Mesothelial cell of epicardium (in vitro differentiated cells): ENCODE measurements around the gene TFF2. TPM values are rescaled to one million over a fixed set of nuclear protein-coding genes. Genes with fewer than 3 reads are reported as not detected.

Experiments used
- DNase-seq, 2 experiments: peaks; one replicate each; pipeline ENCODE4 v3.0.0; 2021; ENCODE audit warnings: low spot score in 2 of 2; ENCODE audit not compliant: unreplicated experiment in 2 of 2
- H3K27ac Mint-ChIP-seq: 2 replicates; pipeline ENCODE4 v1.8.0; 2021; ENCODE audit warnings: mixed read lengths
- H3K27me3 Mint-ChIP-seq: 2 replicates; pipeline ENCODE4 v1.8.0; 2021; ENCODE audit warnings: low read depth, mixed read lengths
- H3K36me3 Mint-ChIP-seq: 2 replicates; pipeline ENCODE4 v1.8.0; 2021; ENCODE audit warnings: mixed read lengths
- H3K4me1 Mint-ChIP-seq: 2 replicates; pipeline ENCODE4 v1.8.0; 2021; ENCODE audit warnings: mixed read lengths
- H3K4me3 Mint-ChIP-seq: 2 replicates; pipeline ENCODE4 v1.8.0; 2021; ENCODE audit warnings: mild to moderate bottlenecking, moderate library complexity, mixed read lengths
- H3K9me3 Mint-ChIP-seq: 2 replicates; pipeline ENCODE4 v1.8.0; 2021; ENCODE audit warnings: mixed read lengths
- CTCF ChIP-seq: fragments of 200-600 bp; sonication (generic); IDR thresholded peaks from one replicate; pipeline ENCODE4 v1.5.0; 2021; ENCODE audit warnings: antibody characterized with exemption; ENCODE audit not compliant: unreplicated experiment
- total RNA-seq: library from RNA; stranded (reverse); gene quantifications from 3 replicates; pipeline ENCODE4 v1.2.1, GENCODE V29; 2021

The TFF2 gene
- total RNA-seq, 1 donor from 2014 or later, result not detected

GRCh38 chr21:42343556-42343955 is 7.2 kb downstream of the TFF2 start:
- Mint-ChIP-seq H3K4me3 (no peak overlapping the region), H3K9me3 (no peaks in the 10 kb centered on the region), H3K4me1 (no peaks in the 10 kb centered on the region), H3K27me3 (peaks cover 7% of the 10 kb centered on the region), H3K27ac (no peak overlapping the region), H3K36me3 (no peaks in the 10 kb centered on the region)
- no peak for TF ChIP-seq CTCF
- no peak for DNase-seq

- no peaks in the 10 kb centered on the region for H3K9me3 Mint-ChIP-seq
- H3K27me3 Mint-ChIP-seq, result peaks cover 6% of the 10 kb centered on the region
- TF ChIP-seq CTCF, result no peak
- no peak overlapping the region for H3K4me3 Mint-ChIP-seq
- H3K36me3 Mint-ChIP-seq, result no peaks in the 10 kb centered on the region
- H3K4me1 Mint-ChIP-seq, result no peaks in the 10 kb centered on the region
- no peak overlapping the region for H3K27ac Mint-ChIP-seq
- DNase-seq, result no peak
Observed at GRCh38 chr21:42343101-42343500, 7.7 kb downstream of the TFF2 start.

GRCh38 chr21:42341776-42342542 is 8.8 kb downstream of the TFF2 start:
- no peak overlapping the region for H3K27ac Mint-ChIP-seq
- peaks cover 7% of the 10 kb centered on the region for H3K27me3 Mint-ChIP-seq
- no peak for DNase-seq

GRCh38 chr21:42340187-42341050 is 10.4 kb downstream of the TFF2 start:
- H3K4me3 Mint-ChIP-seq, result no peak overlapping the region
- peaks cover 7% of the 10 kb centered on the region for H3K4me1 Mint-ChIP-seq
- H3K27ac Mint-ChIP-seq, result no peak overlapping the region
- H3K9me3 Mint-ChIP-seq, result no peaks in the 10 kb centered on the region
- DNase-seq, result no peak
- H3K27me3 Mint-ChIP-seq, result peaks cover 4% of the 10 kb centered on the region
- H3K36me3 Mint-ChIP-seq, result no peaks in the 10 kb centered on the region
- no peak for TF ChIP-seq CTCF

More at GRCh38 chr21:42341776-42342542, 8.8 kb downstream of the TFF2 start:
- no peaks in the 10 kb centered on the region for H3K4me1 Mint-ChIP-seq
- no peak overlapping the region for H3K4me3 Mint-ChIP-seq
- no peak for TF ChIP-seq CTCF
- H3K36me3 Mint-ChIP-seq, result no peaks in the 10 kb centered on the region
- no peaks in the 10 kb centered on the region for H3K9me3 Mint-ChIP-seq

- DNase-seq, result no peak
- no peaks in the 10 kb centered on the region for H3K9me3 Mint-ChIP-seq
- H3K4me1 Mint-ChIP-seq, result peaks cover 7% of the 10 kb centered on the region
- no peak overlapping the region for H3K27ac Mint-ChIP-seq
- no peak overlapping the region for H3K4me3 Mint-ChIP-seq
- peaks cover 2% of the 10 kb centered on the region for H3K27me3 Mint-ChIP-seq
- TF ChIP-seq CTCF, result no peak
- H3K36me3 Mint-ChIP-seq, result no peaks in the 10 kb centered on the region
Observed at GRCh38 chr21:42338729-42339715, 11.8 kb downstream of the TFF2 start.
